GM20000 (cell line): ENCODE measurements around the gene POU2F1.

Experiments
- DNase-seq: peaks from one replicate; pipeline ENCODE4 v3.0.0; 2012; ENCODE audit warnings: low spot score
- TF ChIP-seq, protein P1 (sequence below): IDR thresholded peaks from 2 replicates; pipeline ENCODE4 v1.5.1; 2012; ENCODE audit warnings: mild to moderate bottlenecking, control low read depth; ENCODE audit errors: extremely low read depth, missing control alignments

POU2F1 gene

DNA sequence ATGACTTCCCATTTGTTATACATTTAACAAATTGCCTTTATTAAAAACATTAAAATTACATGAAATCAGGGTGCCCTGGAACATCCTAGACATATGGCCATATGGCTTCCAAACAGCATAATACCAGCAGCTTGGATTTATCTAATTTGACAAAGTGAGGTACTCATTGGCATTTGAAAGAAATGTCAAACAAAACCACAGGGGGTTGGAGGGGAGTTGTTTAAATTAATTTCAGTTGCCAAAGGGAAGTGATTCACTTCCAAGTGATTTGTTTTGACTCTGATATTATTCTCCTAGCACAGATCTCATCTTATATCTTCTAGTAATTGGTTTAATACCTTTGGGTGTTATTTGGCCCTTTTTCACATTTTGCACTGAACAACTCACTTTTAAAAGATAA, 24.5 kb upstream of the POU2F1 start:
- DNase-seq, result no peak
- TF ChIP-seq, protein P1, sequence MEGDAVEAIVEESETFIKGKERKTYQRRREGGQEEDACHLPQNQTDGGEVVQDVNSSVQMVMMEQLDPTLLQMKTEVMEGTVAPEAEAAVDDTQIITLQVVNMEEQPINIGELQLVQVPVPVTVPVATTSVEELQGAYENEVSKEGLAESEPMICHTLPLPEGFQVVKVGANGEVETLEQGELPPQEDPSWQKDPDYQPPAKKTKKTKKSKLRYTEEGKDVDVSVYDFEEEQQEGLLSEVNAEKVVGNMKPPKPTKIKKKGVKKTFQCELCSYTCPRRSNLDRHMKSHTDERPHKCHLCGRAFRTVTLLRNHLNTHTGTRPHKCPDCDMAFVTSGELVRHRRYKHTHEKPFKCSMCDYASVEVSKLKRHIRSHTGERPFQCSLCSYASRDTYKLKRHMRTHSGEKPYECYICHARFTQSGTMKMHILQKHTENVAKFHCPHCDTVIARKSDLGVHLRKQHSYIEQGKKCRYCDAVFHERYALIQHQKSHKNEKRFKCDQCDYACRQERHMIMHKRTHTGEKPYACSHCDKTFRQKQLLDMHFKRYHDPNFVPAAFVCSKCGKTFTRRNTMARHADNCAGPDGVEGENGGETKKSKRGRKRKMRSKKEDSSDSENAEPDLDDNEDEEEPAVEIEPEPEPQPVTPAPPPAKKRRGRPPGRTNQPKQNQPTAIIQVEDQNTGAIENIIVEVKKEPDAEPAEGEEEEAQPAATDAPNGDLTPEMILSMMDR, result no peak

DNA sequence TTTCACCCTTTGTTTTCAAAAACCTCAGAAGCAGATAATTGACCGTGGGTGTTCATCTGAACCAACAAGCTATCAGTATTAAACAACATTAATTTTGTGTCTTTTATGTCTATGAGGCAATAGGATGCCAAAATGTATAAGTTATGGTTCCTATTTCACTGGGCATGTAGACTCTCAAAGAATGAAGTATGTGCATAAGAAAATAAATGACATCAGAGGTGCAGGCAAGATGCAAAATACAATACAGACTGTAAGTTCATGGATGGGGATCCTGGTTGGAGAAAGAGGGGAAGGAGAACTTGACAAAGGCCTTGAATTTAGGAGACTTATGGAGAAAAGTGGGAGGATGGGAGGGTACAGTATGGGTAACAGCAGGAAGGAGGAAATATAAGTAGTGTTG, 23.4 kb upstream of the POU2F1 start:
- TF ChIP-seq, protein P1, result no peak

DNA sequence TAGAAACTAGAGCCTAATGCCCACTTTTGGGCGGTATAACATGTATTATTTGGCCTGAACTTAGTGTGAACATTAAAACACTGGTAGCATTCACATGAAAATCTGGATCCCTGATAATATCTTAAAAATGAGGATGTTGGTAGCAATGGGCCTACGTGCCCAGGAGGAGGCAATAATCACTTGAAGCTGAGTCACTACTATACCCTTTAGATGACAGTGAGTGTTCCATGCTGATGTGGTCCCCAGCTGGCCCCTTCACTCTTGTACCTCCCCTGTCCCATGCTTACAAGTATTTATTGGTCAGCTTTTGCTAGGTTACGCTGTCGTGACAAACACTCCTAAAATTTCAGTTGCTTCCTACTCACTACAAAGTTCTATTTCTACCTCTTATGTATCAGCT, 23.0 kb upstream of the POU2F1 start:
- TF ChIP-seq, protein P1, result no peak
- no peak for DNase-seq

More for the DNA sequence above, 23.4 kb upstream of the POU2F1 start:
- no peak for DNase-seq

DNA sequence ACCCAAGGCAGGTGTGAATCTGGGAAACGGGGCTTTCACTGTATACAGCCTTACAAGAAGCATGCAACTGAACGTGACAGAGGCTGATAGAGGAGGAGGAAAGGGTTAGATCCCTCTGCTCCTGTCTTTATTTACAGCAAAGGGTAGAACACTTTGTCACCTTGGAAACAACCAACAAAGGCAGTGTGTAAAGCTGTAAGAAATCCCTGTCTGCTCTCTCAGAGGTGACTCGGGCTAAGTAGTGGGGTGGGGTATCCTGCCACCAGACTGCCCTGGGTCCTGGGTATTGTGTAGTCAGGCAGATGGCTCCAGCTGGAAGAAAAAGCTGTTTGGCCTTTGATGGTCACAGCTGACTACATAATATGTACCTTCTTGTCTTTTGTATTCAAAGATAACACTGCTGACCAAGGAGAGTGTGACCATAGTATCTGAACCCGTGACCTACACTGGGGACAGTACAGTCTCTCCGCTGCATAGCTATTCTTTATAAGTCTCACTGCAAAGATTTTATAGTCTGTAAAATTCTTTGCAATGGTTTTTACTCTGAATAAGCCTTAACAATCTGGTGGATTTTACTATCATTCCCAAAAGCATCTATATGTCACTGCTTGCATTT, 22.1 kb upstream of the POU2F1 start:
- no peak for DNase-seq
- TF ChIP-seq, protein P1, result no peak

DNA sequence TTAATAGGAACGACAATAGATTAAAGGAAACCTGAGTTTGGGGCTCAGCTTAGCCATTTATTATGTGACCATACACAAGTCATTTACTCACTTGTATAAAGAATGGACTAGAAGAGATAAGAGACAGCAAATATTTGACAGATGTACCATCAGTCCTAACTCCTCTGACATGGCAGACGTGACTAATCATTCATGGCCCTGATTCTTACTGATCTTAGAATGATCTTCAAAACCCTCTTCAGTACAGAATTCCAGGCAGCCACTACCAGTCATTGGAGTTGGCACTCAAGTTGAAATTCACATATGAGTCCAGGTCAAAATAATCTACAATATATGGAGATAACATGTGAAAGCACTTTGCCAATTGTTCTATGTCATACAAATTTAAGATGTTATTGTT, 21.0 kb upstream of the POU2F1 start:
- TF ChIP-seq, protein P1, result no peak
- no peak for DNase-seq

DNA sequence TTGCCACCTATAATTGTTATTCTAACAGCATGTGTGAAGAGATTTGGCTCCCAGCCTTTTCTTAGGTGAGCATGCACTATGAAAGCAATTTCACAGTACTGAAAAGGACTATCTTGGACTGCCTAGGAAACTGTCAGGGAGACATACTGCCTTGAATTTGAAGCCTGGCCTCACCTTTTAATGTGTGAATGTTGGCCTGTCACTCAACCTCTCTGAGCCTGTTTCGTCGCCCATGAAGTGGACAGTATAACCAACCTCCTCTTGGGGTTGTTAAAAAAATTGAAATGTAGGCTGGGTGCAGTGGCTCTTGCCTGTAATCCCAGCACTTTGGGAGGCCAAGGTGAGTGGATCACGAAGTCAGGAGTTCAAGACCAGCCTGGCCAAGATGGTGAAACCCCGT, 20.4 kb upstream of the POU2F1 start:
- TF ChIP-seq, protein P1, result no peak
- no peak for DNase-seq

DNA sequence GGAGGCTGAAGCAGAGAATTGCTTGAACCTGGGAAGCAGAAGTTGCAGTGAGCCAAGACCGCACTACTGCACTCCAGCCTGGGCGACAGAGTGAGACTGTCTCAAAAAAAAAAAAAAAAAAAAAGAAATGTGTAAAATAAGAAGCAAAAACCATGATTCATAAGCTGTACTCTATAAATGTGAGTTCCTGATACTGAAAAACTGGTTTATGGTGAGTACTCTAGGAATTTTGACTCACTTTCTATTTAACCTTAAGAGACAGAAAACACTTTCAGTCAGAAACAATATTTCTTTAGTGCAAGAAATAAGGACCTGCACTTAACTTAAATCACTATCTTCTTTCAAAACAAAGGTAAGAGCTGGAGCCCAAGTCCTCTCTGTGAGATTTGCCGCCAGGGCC, 19.9 kb upstream of the POU2F1 start:
- TF ChIP-seq, protein P1, result no peak
- DNase-seq, result no peak
